ENCODE measurements around the gene CREB5. TPM values are rescaled to one million over a fixed set of nuclear protein-coding genes. Genes with fewer than 3 reads are reported as not detected.

CREB5 gene
- total and polyA plus RNA-seq, 9 donors: 0.71 to 15.0 (median 2.7) TPM

DNA sequence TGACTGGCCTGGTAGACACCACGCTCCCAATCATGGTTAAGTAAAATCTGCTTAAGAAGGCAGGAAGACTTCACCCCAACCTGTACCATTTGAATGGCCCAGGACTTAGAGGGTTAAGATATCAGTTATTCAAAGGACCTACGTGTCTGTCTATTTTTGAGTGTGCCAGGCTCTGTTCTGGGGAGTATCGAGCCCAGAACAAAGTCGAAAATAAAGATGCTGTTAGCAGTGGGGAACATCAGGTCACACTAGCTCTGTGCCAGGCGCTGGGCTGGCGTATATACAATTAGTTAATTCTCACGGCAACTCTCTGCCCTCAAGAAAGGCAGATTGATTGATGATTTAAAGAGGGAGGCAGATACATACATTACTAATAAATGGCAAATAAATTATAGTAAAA is 40.5 kb upstream of the CREB5 start:
- TF ChIP-seq EP300 (IDR thresholded peaks at IDR 0.05): no peak
- no peak for TF ChIP-seq POLR2A (IDR thresholded peaks at IDR 0.05)
- TF ChIP-seq CTCF (IDR thresholded peaks at IDR 0.05): no peak
- Histone ChIP-seq H3K36me3 (no peaks in the 10 kb centered on the region), H3K4me1 (ENCODE audit: insufficient read depth) (no peaks in the 10 kb centered on the region), H3K9me3 (no peaks in the 10 kb centered on the region), H3K27ac (no peak overlapping the region), H3K4me3 (no peak overlapping the region), H3K27me3 (no peaks in the 10 kb centered on the region)
- 46 to 53% (median 50%) methylated on average over 7 of the region's 7 CpGs for WGBS, 3 donors
- intact Hi-C loops (cut with DNase I): no loop called here
- no peak for DNase-seq

DNA sequence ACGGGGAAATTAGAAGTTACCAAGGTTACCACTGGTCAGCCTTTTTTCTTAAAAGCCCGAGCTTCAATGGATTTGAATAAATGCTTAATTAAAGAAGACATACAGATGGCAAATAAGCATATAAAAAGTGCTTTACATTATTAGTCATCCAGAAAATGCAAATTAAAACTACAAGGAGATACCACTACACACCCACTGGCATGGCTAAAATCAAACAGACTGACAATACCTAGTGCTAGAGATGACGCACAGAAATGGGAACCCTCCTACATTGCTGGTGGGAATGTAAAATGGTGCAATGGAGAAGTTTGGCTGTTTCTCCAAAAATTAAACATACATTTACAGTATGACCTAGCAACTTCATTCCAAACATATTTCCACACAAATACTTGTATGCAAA is 38.3 kb upstream of the CREB5 start:
- H3K27ac ChIP-seq: no peak overlapping the region
- H3K4me3 ChIP-seq: no peak overlapping the region
- no peaks in the 10 kb centered on the region for H3K9me3 ChIP-seq
- TF ChIP-seq EP300 (IDR thresholded peaks at IDR 0.05) (no peak), CTCF (IDR thresholded peaks at IDR 0.05) (no peak), POLR2A (IDR thresholded peaks at IDR 0.05) (no peak)
- intact Hi-C loops (cut with DNase I): no loop called here
- no peaks in the 10 kb centered on the region for H3K4me1 ChIP-seq (ENCODE audit: insufficient read depth)
- H3K36me3 ChIP-seq: no peaks in the 10 kb centered on the region
- WGBS, 3 donors: 88 to 90% (median 89%) methylated on average over 3 of the region's 3 CpGs
- no peak for DNase-seq
- no peaks in the 10 kb centered on the region for H3K27me3 ChIP-seq

GRCh38 chr7:28375729-28376128 is 36.6 kb upstream of the CREB5 start:
- intact Hi-C loops (cut with DNase I): no loop called here
- Histone ChIP-seq H3K9me3 (no peaks in the 10 kb centered on the region), H3K27ac (no peak overlapping the region), H3K4me3 (no peak overlapping the region), H3K27me3 (no peaks in the 10 kb centered on the region), H3K36me3 (no peaks in the 10 kb centered on the region), H3K4me1 (ENCODE audit: insufficient read depth) (no peaks in the 10 kb centered on the region)
- WGBS, 3 donors: 83 to 88% (median 87%) methylated on average over 1 of the region's 1 CpG
- no peak for TF ChIP-seq EP300 (IDR thresholded peaks at IDR 0.05)
- TF ChIP-seq CTCF (IDR thresholded peaks at IDR 0.05): no peak
- no peak for TF ChIP-seq POLR2A (IDR thresholded peaks at IDR 0.05)
- DNase-seq: no peak

DNA sequence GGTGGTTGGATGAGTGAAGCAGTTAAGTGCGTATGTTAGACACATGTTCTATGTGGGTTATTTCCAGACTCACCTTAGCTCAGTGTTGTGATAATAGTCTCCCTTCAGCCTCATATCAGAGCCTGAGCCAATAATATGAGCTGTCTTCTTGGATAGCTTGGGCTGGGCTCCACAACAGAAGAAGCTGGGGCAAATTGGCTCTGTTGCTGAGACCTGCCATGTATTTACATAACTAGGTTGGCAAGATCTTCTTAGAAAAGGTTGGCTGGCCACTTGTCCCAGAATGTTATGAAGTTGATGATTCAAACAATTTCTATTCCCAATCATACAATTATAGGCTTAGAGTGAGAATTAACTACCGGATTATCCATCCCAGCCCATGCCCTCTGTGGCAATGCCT is 35.7 kb upstream of the CREB5 start:
- WGBS, 3 donors: 91 to 95% (median 93%) methylated on average over 2 of the region's 2 CpGs

More for the DNA sequence above, 35.7 kb upstream of the CREB5 start:
- Histone ChIP-seq H3K27me3 (no peaks in the 10 kb centered on the region), H3K4me3 (no peak overlapping the region), H3K4me1 (ENCODE audit: insufficient read depth) (no peaks in the 10 kb centered on the region), H3K9me3 (no peaks in the 10 kb centered on the region), H3K36me3 (no peaks in the 10 kb centered on the region), H3K27ac (no peak overlapping the region)
- intact Hi-C loops (cut with DNase I): no loop called here
- DNase-seq: no peak
- TF ChIP-seq POLR2A (IDR thresholded peaks at IDR 0.05) (no peak), EP300 (IDR thresholded peaks at IDR 0.05) (no peak), CTCF (IDR thresholded peaks at IDR 0.05) (no peak)

Measured in ovary (tissue), 9 donors.